Parathyroid adenoma (tissue), 2 donors: ENCODE measurements around the gene SYNJ2.

Source experiments
- H2AFZ ChIP-seq: fragments of 300-600 bp; sonication (generic); one replicate; pipeline ENCODE4 v1.7.0; 2017; ENCODE audit warnings: antibody characterized with exemption, mild to moderate bottlenecking
- H3K27ac ChIP-seq: fragments of 300-600 bp; sonication (generic); one replicate; pipeline ENCODE4 v1.7.0; 2017
- H3K27me3 ChIP-seq: fragments of 300-600 bp; sonication (generic); one replicate; pipeline ENCODE4 v1.7.0; 2017; ENCODE audit warnings: low read length; ENCODE audit not compliant: control insufficient read depth, insufficient read depth
- H3K36me3 ChIP-seq: fragments of 300-600 bp; sonication (generic); one replicate; pipeline ENCODE4 v1.7.0; 2017; ENCODE audit warnings: low read length; ENCODE audit not compliant: control insufficient read depth, insufficient read depth
- H3K4me1 ChIP-seq: fragments of 300-600 bp; sonication (generic); one replicate; pipeline ENCODE4 v1.7.0; 2017; ENCODE audit warnings: control low read depth
- H3K4me2 ChIP-seq: fragments of 300-600 bp; sonication (generic); one replicate; pipeline ENCODE4 v1.7.0; 2017; ENCODE audit warnings: low read length
- H3K4me3 ChIP-seq: fragments of 300-600 bp; sonication (generic); one replicate; pipeline ENCODE4 v1.7.0; 2017; ENCODE audit warnings: low read depth, low read length
- H3K79me2 ChIP-seq: fragments of 300-600 bp; sonication (generic); one replicate; pipeline ENCODE4 v1.7.0; 2017; ENCODE audit warnings: control low read depth
- H3K9ac ChIP-seq: fragments of 300-600 bp; sonication (generic); one replicate; pipeline ENCODE4 v1.7.0; 2017; ENCODE audit warnings: mild to moderate bottlenecking
- H3K9me3 ChIP-seq: fragments of 300-600 bp; sonication (generic); one replicate; pipeline ENCODE4 v1.7.0; 2017; ENCODE audit warnings: low read length; ENCODE audit not compliant: control insufficient read depth
- CTCF ChIP-seq: fragments of 300-600 bp; sonication (generic); IDR thresholded peaks from one replicate; pipeline ENCODE4 v1.7.0; 2017; ENCODE audit warnings: antibody characterized with exemption, mild to moderate bottlenecking
- donor health status: primary hyperparathyroidism.

SYNJ2 gene

GRCh38 chr6:158037021-158037420 is 55.4 kb downstream of the SYNJ2 start:
- H3K9me3 ChIP-seq, result no peaks in the 10 kb centered on the region
- no peaks in the 10 kb centered on the region for H3K79me2 ChIP-seq
- H3K4me3 ChIP-seq, result no peak overlapping the region
- H3K9ac ChIP-seq, result no peak overlapping the region
- peaks cover 2% of the 10 kb centered on the region for H3K4me1 ChIP-seq
- H3K27me3 ChIP-seq, result no peaks in the 10 kb centered on the region
- TF ChIP-seq CTCF, result no peak
- no peaks in the 10 kb centered on the region for H3K36me3 ChIP-seq
- no peak overlapping the region for H2AFZ ChIP-seq
- no peak overlapping the region for H3K4me2 ChIP-seq
- no peak overlapping the region for H3K27ac ChIP-seq

GRCh38 chr6:158037771-158038170 is 56.1 kb downstream of the SYNJ2 start:
- no peak overlapping the region for H3K4me3 ChIP-seq
- no peaks in the 10 kb centered on the region for H3K9me3 ChIP-seq
- H3K4me1 ChIP-seq, result peaks cover 8% of the 10 kb centered on the region
- H3K4me2 ChIP-seq, result no peak overlapping the region
- no peak overlapping the region for H2AFZ ChIP-seq
- H3K27ac ChIP-seq, result no peak overlapping the region
- no peaks in the 10 kb centered on the region for H3K27me3 ChIP-seq
- H3K36me3 ChIP-seq, result no peaks in the 10 kb centered on the region
- no peak for TF ChIP-seq CTCF
- no peak overlapping the region for H3K9ac ChIP-seq
- H3K79me2 ChIP-seq, result no peaks in the 10 kb centered on the region

- Histone ChIP-seq H3K4me3 (no peak overlapping the region), H3K79me2 (no peaks in the 10 kb centered on the region), H3K27ac (no peak overlapping the region), H3K4me2 (no peak overlapping the region), H3K36me3 (no peaks in the 10 kb centered on the region), H3K4me1 (peaks cover 8% of the 10 kb centered on the region), H2AFZ (no peak overlapping the region), H3K27me3 (no peaks in the 10 kb centered on the region), H3K9ac (no peak overlapping the region), H3K9me3 (no peaks in the 10 kb centered on the region)
- TF ChIP-seq CTCF, result no peak
Measured at GRCh38 chr6:158038291-158039177, 56.9 kb downstream of the SYNJ2 start.

DNA sequence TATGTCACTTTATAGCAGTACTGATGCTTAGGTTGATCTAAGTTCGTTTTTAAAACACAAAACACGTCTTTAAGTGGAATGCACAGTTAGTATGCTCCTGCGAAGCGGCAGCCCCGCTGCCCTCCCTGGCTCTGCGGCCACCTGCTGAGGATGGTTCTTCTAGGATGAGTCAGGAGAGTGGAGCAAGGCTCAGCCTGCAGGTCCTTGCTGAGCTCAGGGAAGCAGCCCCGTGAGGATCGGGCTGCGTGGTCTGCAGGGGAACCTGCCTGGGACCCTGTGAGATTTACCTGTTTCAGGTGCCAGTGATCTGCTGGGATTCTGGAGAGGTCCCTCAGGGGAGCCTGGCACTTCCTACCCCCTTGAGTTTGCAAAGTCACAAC is 57.5 kb downstream of the SYNJ2 start:
- no peak overlapping the region for H2AFZ ChIP-seq
- H3K4me1 ChIP-seq, result peaks cover 8% of the 10 kb centered on the region
- H3K79me2 ChIP-seq, result no peaks in the 10 kb centered on the region
- no peak for TF ChIP-seq CTCF
- no peak overlapping the region for H3K9ac ChIP-seq
- no peaks in the 10 kb centered on the region for H3K9me3 ChIP-seq
- no peak overlapping the region for H3K4me3 ChIP-seq
- no peaks in the 10 kb centered on the region for H3K36me3 ChIP-seq
- H3K27me3 ChIP-seq, result no peaks in the 10 kb centered on the region
- no peak overlapping the region for H3K27ac ChIP-seq
- no peak overlapping the region for H3K4me2 ChIP-seq

DNA sequence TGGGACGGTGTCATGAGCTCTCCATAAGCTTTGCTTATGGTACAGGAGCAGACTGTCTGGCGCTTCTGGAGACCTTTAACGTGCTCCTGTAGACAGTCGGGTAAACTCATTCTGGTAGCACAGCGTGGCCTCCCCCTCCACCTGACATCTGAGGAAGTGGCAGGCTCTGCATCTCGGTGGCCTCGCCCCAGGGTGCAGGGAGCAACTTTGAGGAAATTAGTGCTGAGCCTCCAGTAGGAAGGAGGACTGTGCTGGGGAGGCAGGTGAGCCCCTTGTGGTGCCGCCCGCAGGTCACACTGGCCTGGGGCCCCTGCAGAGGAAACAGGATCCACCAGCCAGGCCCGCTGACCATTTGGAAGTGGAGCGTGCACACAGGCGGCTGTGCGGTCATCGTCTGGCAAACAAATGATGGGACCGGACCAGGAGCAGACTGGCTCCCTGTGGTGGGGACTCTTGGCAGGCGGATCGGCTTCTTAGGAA is 57.9 kb downstream of the SYNJ2 start:
- no peaks in the 10 kb centered on the region for H3K27me3 ChIP-seq
- H3K4me1 ChIP-seq, result peaks cover 8% of the 10 kb centered on the region
- H3K27ac ChIP-seq, result no peak overlapping the region
- H3K4me3 ChIP-seq, result no peak overlapping the region
- H3K4me2 ChIP-seq, result no peak overlapping the region
- no peak for TF ChIP-seq CTCF
- no peak overlapping the region for H3K9ac ChIP-seq
- H3K9me3 ChIP-seq, result no peaks in the 10 kb centered on the region
- H2AFZ ChIP-seq, result no peak overlapping the region
- H3K36me3 ChIP-seq, result no peaks in the 10 kb centered on the region
- H3K79me2 ChIP-seq, result no peaks in the 10 kb centered on the region
